SH-SY5Y (cell line): ENCODE measurements around the gene TTLL8.

Source experiments
- GATA2 ChIP-seq: IDR thresholded peaks from 2 replicates; pipeline ENCODE4 v1.6.1; 2011; ENCODE audit warnings: mild to moderate bottlenecking, low read depth, low read length
- GATA3 ChIP-seq: IDR thresholded peaks from 2 replicates; pipeline ENCODE4 v1.6.1; 2011; ENCODE audit warnings: low read depth, mild to moderate bottlenecking, low read length, moderate library complexity

DNA sequence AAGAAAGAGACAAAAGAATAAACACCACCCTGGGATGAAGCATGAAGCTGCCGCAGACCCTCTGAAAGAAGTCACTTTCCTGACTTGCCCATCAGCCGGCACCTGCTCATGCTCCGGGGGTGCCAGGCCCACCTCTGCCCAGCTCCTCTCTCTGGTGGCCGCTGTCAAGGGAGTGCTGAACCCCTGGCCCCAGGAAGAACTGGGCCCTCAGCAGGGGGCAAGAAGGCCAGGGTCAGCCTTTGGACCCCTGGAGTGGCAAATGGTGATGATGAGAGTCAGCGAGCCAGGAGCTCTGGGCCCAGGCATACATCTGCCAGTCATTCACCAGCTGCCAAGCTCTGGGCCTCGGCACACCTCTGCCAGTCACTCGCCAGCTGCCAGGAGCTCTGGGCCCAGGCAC, 17.4 kb downstream of the TTLL8 start:
- TF ChIP-seq GATA3: no peak
- no peak for TF ChIP-seq GATA2
